MG63 (cell line): Measurements from ENCODE around the gene PFKFB4. TPM values are rescaled to one million over a fixed set of nuclear protein-coding genes. Genes with fewer than 3 reads are reported as not detected.

Experiments used
- DNase-seq: peaks from one replicate; pipeline ENCODE4 v3.0.0-alpha.2; 2020
- H3K27me3 ChIP-seq: fragments of 250-450 bp; sonication (Bioruptor Pico); 2 replicates; pipeline ENCODE4 v1.5.1; 2020; ENCODE audit warnings: mild to moderate bottlenecking, moderate library complexity
- H3K36me3 ChIP-seq: fragments of 250-450 bp; sonication (Bioruptor Pico); 2 replicates; pipeline ENCODE4 v1.5.1; 2020; ENCODE audit warnings: mild to moderate bottlenecking, moderate library complexity
- H3K4me3 ChIP-seq: fragments of 250-450 bp; sonication (Bioruptor Pico); 2 replicates; pipeline ENCODE4 v1.5.1; 2020; ENCODE audit warnings: mild to moderate bottlenecking, moderate library complexity
- H3K9me3 ChIP-seq: fragments of 250-450 bp; sonication (Bioruptor Pico); 2 replicates; pipeline ENCODE4 v1.5.1; 2020; ENCODE audit warnings: mild to moderate bottlenecking, moderate library complexity
- total RNA-seq: library from RNA; depleted of rRNA; stranded (reverse); fragments of >200 nt; shearing (Covaris generic); gene quantifications from 2 replicates; pipeline ENCODE4 v1.2.3, GENCODE V29; 2014; ENCODE audit warnings: low replicate concordance

The PFKFB4 gene
- total RNA-seq, 1 experiment from 2014 or later, result 3.2 TPM

DNA sequence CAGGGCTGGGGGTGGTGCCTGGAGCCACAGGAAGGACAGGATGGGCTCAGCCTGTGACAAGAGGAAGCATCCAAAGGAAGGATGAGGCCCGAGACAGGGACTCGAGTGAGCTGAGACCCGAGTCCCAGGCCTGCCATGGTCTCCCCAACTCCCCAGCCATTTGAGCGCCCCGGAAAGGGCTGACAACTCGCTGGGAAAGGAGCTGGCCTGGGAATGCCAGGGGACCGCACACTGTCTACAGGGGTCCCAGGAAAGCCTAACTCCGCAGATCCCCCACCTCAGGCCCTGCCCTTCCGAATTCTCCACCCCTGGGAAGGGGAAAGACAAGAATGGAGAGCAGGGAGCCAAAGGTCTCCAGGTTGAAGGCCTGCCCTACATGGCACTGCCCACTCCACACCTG lies 31.6 kb downstream of the PFKFB4 start:
- no peak for DNase-seq
- Histone ChIP-seq H3K4me3 (no peak overlapping the region), H3K36me3 (no peaks in the 10 kb centered on the region), H3K9me3 (no peaks in the 10 kb centered on the region), H3K27me3 (no peaks in the 10 kb centered on the region)

DNA sequence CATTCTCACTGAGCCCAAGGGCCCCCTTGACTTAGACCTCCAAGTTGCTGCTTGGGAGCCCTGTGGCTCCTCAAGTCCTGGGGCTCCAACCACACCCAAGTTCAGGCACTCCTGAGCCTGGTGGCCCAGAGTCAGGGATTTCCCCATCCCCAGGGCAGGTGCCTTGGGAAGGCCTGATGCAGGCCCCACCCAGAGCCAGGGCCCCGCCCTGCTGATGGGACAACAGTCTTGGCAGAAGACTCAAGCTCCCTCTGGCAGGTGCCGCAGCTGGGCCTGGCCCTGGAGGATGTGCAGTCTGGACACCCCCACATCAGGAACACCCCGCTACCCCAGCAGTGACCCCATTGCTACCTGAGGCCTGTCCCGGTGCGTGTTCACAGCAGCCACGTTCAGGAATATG lies 35.0 kb downstream of the PFKFB4 start:
- no peak for DNase-seq
- no peak overlapping the region for H3K4me3 ChIP-seq
- no peaks in the 10 kb centered on the region for H3K27me3 ChIP-seq
- H3K9me3 ChIP-seq, result no peaks in the 10 kb centered on the region
- H3K36me3 ChIP-seq, result no peaks in the 10 kb centered on the region

DNA sequence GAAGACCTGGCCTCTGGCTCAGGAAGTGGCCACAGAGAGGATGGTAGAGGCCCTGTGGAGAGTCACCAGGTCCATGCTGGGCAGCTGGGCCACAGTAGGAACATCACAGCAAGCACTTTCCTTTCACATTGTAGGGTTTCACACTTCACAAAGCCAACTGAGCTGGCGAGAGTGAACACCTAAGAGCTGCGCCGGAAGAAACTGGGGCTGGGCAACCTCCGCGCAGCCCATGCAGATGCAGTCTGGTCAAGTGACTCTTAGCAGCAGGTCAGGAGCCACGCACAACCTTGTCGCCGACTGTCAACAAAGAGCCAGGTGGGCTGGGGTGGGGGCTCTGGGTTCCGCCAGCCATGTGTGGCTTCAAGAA lies 37.3 kb downstream of the PFKFB4 start:
- no peak for DNase-seq
- Histone ChIP-seq H3K36me3 (no peaks in the 10 kb centered on the region), H3K9me3 (no peaks in the 10 kb centered on the region), H3K27me3 (no peaks in the 10 kb centered on the region), H3K4me3 (no peak overlapping the region)

DNA sequence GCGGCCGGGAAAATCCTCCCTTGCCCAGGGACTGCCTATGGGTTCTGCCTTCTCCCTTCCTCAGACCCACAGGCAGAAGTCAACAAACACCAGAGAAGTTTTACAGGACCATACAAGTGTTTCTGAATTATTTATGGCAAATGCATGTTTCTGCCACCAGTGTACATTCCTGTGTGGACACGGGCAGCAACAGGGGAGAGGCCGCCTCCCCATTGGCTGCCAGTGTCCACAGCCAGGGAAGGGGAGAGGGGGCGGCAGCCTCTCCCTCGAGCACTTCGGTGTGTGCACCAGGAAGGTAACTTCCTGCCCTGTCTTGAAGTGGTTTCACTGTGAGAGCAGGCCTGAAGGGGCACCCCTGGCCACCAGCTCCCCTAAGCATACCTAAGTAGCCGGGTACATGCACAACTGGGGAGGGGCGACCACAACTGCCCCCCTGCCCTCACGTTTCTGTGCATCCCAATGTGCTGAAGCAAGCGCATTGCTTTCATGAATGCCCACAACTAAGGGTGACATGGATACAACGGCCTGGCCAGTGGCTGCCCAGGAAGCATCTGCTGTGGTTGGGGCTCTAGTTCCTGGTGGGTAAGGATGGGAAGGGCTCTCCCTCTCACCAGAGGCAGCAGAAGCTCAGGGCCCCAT lies 37.8 kb downstream of the PFKFB4 start:
- H3K4me3 ChIP-seq, result no peak overlapping the region
- H3K27me3 ChIP-seq, result no peaks in the 10 kb centered on the region
- no peaks in the 10 kb centered on the region for H3K9me3 ChIP-seq
- DNase-seq, result no peak
- no peaks in the 10 kb centered on the region for H3K36me3 ChIP-seq

DNA sequence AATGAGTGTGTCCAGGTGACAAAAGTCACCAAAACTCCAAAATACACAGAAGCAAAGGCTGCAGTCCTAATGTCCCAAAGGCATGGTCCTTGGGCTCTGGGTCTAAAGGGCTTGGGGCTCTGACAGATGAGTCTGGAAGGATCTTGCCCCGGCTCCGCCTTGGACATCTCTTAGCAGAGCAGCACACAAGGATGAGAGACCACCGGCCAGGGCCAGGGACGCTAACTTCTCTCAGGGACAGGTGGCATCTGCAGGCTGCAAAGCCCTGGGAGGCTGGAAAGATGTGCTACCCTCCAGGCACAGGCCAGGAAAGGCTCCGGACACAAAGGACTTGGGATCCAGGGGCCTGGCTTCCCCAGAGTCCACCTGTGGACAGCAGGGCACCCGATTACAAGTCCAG lies 38.5 kb downstream of the PFKFB4 start:
- Histone ChIP-seq H3K36me3 (no peaks in the 10 kb centered on the region), H3K9me3 (no peaks in the 10 kb centered on the region), H3K4me3 (no peak overlapping the region), H3K27me3 (no peaks in the 10 kb centered on the region)
- DNase-seq, result no peak

DNA sequence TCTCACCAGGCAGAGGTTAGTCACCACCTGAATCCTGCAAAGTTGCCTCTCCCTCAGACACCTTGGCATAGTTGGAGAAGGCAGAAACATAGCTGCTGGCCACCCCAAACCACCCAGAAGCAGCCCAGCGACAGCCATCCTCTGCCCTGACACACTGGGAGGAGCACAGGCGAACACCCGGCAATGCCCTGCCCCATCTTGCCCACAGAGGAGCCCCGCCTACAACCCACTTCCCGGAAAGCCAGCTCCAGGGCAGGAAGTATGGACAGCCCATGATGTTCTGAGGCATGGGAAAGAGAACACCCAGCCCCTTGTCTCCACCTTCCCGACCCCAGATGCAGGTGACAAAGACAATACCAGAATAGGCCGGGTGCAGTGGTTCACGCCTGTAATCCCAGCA lies 40.0 kb downstream of the PFKFB4 start:
- DNase-seq, result no peak
- H3K4me3 ChIP-seq, result no peak overlapping the region
- H3K9me3 ChIP-seq, result no peaks in the 10 kb centered on the region
- no peaks in the 10 kb centered on the region for H3K36me3 ChIP-seq
- no peaks in the 10 kb centered on the region for H3K27me3 ChIP-seq

DNA sequence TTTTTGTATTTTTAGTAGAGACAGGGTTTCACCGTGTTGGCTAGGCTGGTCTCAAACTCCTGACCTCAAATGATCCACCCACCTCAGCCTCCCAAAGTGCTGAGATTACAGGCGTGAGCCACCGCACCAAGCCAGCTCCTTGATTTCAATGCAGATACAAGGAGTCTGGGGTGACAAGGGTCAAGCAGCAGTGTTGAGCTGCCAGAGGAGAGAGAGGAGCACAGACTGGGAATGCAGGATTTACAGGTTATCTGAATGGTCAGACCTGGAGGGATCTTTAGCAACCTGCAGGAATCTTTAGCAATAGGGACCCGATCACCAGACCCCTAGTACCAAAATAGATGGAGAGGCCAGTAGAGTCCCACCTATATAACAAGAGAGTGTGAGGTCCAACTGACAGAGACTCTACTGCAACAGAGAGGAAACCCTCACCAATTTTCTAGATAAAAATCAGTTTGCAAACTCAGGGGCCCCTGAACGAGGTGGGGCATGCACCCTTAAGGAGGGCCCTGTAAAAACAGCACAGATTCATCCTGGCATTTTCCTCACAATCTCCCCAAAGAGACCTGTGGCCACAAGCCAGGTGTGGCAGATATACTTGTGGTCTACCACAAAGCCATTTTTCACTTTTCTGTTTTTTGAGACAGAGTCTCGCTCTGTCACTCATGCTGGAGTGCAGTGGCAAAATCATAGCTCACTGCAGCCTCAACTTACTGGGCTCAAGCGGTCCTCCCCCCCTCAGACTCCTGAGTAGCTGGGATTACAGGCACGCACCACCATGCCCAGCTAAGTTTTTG lies 42.0 kb downstream of the PFKFB4 start:
- no peaks in the 10 kb centered on the region for H3K9me3 ChIP-seq
- no peaks in the 10 kb centered on the region for H3K36me3 ChIP-seq
- no peak overlapping the region for H3K4me3 ChIP-seq
- DNase-seq, result no peak
- H3K27me3 ChIP-seq, result no peaks in the 10 kb centered on the region

DNA sequence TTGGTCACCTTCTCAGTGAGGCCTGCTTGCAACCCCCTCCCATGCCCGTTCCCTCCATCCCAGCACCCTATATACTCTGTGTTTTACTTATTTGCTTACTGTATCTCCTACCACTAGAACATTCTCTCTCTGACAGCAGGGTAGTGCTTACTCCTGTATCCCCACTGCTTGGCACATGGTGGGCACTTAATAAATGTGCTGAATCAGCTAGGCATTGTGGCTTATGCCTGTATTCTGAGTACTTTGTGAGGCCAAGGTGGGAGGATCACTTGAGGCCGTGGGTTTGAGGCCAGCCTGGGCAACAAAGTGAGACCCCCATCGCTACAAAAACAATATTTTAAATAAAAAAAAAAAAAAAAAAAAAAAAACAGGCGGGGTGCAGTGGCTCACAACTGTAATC lies 45.1 kb downstream of the PFKFB4 start:
- no peak for DNase-seq
- Histone ChIP-seq H3K9me3 (no peaks in the 10 kb centered on the region), H3K4me3 (no peak overlapping the region), H3K27me3 (no peaks in the 10 kb centered on the region), H3K36me3 (no peaks in the 10 kb centered on the region)

DNA sequence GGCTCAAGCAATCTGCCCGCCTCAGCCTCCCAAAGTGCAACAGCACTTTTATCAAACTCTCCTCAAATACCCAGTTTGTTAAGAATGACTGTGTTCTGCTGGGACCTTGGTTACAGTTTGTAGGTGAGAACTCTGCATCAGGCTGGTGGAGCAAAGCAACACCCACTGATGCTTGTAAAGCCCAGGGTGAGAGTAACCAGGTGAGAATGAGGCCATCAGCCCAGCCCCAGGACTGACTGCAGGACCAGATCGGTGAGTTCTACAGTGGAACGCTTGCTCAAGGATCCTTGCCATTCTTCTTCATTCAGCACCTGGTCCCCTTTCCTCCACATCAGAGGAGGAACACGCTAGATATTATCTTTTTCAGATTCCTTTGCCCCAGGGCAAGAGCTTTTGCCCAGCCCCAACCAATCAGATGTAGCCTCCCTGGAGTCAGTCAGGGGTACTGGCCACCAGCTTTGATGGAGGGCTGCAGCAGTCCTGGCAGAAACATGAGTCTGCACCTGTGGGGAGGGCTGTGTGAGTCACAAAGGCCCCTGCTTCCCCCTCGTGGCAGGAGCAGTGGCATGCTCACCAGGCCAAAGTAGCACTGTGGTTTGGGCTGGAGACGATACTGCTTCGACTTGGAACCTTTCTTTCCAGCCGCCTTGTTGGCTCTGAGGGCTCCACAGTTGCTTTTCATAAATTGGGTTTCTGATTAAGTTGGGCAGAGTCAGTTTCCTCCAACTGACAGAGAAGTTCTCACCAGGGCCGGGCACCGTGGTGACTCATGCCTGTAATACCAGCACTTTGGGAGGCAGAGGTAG lies 49.1 kb downstream of the PFKFB4 start:
- H3K36me3 ChIP-seq, result no peaks in the 10 kb centered on the region
- peak; percentile 67 for DNase-seq
- H3K27me3 ChIP-seq, result no peaks in the 10 kb centered on the region
- H3K9me3 ChIP-seq, result no peaks in the 10 kb centered on the region
- H3K4me3 ChIP-seq, result no peak overlapping the region

DNA sequence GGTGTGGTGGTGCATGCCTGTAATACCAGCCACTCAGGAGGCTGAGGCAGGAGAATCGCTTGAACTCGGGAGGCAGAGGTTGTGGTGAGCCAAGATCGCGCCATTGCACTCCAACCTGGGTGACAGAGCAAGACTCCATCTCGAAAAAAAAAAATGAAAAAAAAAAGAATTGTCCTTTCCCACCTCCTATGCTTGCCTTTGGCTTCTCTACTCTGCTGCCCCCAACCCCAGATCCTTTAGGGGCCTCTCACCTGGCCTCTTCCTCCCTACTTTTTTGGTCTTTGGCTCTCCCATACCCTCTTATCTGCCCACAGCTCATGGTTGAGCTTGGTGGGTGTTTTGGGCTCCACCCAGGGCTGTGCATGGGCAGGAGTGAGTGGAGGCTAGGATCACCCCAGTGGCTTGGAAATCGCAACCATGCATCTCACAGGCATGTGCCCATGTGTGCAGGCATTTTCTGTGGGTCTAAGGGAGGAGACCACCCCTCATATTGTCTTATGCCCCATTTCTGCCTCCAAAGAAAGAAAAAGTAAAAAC lies 50.6 kb downstream of the PFKFB4 start:
- H3K4me3 ChIP-seq, result no peak overlapping the region
- no peaks in the 10 kb centered on the region for H3K27me3 ChIP-seq
- no peak for DNase-seq
- no peaks in the 10 kb centered on the region for H3K9me3 ChIP-seq
- no peaks in the 10 kb centered on the region for H3K36me3 ChIP-seq

DNA sequence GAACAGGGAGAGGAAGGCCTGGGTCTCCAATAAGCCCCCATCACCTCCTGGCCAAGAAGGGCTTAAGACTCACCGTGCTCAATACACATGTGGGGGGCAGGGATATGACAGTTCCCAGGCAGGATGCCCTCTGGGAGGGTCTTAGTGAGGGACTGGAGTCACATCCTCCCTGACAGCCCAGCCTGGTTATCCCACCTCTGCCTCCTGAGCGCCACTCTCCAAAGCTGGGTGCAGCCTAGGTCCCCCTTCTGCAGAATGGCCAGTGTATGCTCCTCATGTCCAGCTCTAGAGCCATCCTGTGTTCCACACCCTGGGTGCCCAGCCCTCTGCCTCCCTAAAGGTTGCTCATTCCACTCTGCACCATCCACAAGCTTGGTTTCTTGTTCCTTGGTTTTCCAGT lies 51.5 kb downstream of the PFKFB4 start:
- Histone ChIP-seq H3K36me3 (no peaks in the 10 kb centered on the region), H3K4me3 (no peak overlapping the region), H3K9me3 (no peaks in the 10 kb centered on the region), H3K27me3 (no peaks in the 10 kb centered on the region)
- DNase-seq, result no peak

DNA sequence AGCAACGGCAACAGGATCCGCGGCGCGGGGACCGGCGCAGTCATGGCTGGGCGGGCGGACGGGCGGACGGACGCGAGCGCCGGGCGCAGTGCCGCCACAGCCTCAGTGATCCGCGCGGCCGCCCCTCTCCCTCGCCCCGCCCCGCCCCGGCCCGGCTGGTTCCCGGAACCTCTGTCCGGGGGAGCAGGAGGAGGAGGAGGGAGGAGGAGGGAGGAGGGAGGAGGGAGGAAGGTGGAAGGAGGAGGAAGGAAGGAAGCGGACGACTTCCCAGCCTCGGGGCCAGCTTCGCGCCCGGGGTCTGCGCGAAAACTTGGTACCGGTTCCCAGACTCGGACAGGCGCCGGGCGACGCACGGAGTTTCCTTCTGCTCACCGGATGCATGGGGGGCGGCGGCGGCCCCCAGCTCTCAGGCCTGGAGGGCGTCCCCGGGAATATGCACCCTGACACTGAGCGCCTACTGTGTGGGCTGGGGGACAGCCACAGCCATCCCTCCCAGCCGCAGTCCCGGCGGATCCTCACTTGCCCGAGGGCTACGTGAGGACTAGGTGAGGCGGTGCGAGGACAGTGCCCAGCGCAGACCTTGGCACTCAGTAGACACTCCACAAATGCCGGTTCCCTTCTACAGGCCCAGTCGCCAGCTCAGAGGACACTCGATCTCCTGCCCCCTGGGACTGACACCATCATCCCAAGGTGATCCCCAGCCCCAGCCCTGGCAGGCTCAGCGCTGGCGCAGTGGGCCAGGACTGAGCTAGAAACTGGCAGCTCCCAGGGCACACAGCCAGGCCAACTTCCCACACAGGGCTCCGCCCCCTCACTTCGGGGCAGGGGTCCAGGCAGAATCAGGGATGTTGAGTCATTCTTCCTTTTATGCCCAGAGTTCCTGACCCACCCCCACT lies 52.3 kb downstream of the PFKFB4 start, which contains the start of gene SHISA5:
Gene SHISA5 (minus strand): TSS at position 124 of the 896 bp plus-strand sequence. CDS start 80 bp downstream, at position 44.
- H3K27me3 ChIP-seq, result no peaks in the 10 kb centered on the region
- H3K9me3 ChIP-seq, result no peaks in the 10 kb centered on the region
- no peaks in the 10 kb centered on the region for H3K36me3 ChIP-seq
- H3K4me3 ChIP-seq, result peak within 1 kb of the TSS; percentile 57
- DNase-seq, result peak; percentile 90

DNA sequence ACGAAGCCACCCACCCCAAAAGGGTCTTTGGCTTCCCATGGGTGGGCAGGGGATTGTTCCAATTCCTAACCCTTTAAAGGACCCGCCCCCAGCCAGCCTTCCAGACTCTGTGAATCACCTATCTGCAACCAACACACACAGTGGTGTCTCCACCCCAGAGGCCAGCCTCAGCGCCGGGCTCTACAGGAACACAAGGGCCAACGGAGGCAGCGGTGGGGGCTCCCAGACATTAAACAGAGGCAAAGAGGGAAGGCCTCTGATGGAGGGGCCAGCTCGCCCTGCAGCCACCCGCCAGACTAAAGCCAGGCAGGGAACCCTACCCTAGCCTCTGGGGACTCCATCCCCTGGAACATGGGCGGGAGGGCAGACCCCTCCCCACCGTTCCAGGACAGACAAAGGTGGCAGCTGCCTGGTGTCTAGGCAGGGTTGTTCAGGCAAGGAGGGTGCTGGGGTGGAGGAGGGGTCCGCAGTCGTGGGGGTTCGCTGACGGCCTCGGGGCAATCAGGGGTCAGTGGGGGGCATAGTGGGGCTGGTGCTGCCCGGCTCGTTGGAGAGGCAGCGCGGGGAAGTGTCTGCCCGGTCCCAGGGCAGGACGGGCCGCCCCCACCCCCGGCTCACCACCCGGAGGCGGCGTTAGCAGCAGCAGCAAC lies 53.1 kb downstream of the PFKFB4 start:
- H3K4me3 ChIP-seq, result peak overlapping the region; percentile 57
- H3K36me3 ChIP-seq, result no peaks in the 10 kb centered on the region
- H3K9me3 ChIP-seq, result no peaks in the 10 kb centered on the region
- H3K27me3 ChIP-seq, result no peaks in the 10 kb centered on the region
- peak; percentile 69 for DNase-seq

DNA sequence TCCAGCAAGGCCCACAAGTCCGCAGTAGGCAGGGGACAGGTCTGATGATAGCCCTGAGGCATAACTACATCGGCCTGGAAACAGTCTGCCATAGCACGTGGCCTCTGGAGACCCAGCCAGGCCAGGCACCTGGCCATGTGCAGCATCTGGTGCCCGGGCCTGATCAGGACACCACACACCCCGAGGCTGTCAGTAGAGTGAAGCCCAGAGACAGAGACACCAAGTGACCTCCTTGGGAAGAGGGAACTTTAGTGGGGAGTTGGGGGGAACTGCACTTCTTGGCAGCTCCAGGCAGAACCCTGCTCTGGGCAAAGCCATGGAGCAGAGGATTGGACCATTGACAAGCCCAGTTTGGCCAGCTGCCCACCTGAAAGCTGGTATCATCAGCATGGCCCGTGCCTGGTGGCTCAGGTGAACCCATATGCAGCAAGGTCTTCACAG lies 53.9 kb downstream of the PFKFB4 start:
- H3K36me3 ChIP-seq, result peaks cover 3% of the 10 kb centered on the region; the same call in 1 of the 2 replicates
- peak; percentile 14 for DNase-seq
- no peaks in the 10 kb centered on the region for H3K9me3 ChIP-seq
- H3K27me3 ChIP-seq, result no peaks in the 10 kb centered on the region
- peak overlapping the region; percentile 57; the same call in 1 of the 2 replicates for H3K4me3 ChIP-seq

DNA sequence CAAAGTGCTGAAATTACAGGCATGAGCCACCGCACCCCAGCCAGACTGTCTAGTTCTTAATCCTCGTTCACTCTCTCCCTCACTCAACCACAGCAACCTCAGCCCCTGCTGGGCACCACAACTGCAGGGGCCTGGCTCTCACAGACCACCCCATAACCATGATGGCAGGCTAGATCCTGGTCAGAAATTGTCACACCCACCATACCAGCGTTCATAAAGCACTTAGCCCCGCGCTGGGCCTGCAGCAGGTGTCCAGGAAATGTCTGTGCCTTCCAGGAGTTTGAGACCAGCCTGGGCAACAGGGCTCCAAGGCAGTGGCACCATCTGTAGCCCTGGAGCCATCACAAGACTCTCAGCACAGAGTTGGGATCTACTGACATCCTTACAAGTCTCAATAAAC lies 54.5 kb downstream of the PFKFB4 start:
- no peaks in the 10 kb centered on the region for H3K9me3 ChIP-seq
- H3K4me3 ChIP-seq, result no peak overlapping the region
- H3K27me3 ChIP-seq, result no peaks in the 10 kb centered on the region
- no peak for DNase-seq
- peaks cover 3% of the 10 kb centered on the region; the same call in 1 of the 2 replicates for H3K36me3 ChIP-seq

DNA sequence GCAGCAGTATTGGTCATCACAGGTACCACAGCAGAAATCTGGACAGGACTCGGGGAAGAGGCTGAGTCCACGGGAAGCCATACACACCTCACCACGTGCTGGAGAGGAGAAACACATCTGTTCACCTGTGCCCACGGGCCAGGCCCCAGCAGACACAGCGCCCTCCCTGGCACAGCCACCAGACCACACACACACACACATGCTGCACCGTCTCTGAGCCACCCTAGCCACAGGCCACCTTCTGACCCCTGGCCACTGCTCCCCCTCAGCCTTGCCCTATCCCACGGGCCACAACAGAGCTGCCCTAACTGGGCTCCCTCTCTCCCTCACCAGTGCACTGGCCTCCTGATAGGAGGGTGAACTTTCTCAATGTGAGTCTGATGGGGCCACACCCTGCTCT lies 55.4 kb downstream of the PFKFB4 start:
- Histone ChIP-seq H3K36me3 (peaks cover 3% of the 10 kb centered on the region; the same call in 1 of the 2 replicates), H3K9me3 (no peaks in the 10 kb centered on the region), H3K4me3 (no peak overlapping the region), H3K27me3 (no peaks in the 10 kb centered on the region)
- no peak for DNase-seq
